Colonic mucosa (tissue), 4 donors: ENCODE results near the gene C11orf52. TPM values are rescaled to one million over a fixed set of nuclear protein-coding genes. Genes with fewer than 3 reads are reported as not detected.

ENCODE experiments used
- DNase-seq: peaks from one replicate; pipeline ENCODE4 v3.0.0-alpha.2; 2020
- H3K27ac ChIP-seq: fragments of 200-600 bp; one replicate; pipeline ENCODE4 v1.8.0; 2021
- H3K27me3 ChIP-seq: fragments of 200-600 bp; one replicate; pipeline ENCODE4 v1.8.0; 2021
- H3K36me3 ChIP-seq: fragments of 200-600 bp; one replicate; pipeline ENCODE4 v1.8.0; 2021
- H3K4me1 ChIP-seq: fragments of 200-600 bp; one replicate; pipeline ENCODE4 v1.8.0; 2021; ENCODE audit warnings: mild to moderate bottlenecking
- H3K4me3 ChIP-seq: fragments of 200-600 bp; one replicate; pipeline ENCODE4 v1.8.0; 2021
- H3K9ac ChIP-seq, 2 donors: one replicate each; pipeline ENCODE4 v1.7.0; 2013; ENCODE audit warnings: control low read depth in 2 of 2, low read depth in 2 of 2, low read length in 2 of 2
- H3K9me3 ChIP-seq: fragments of 200-600 bp; one replicate; pipeline ENCODE4 v1.8.0; 2021
- CTCF ChIP-seq: fragments of 200-600 bp; IDR thresholded peaks from one replicate; pipeline ENCODE4 v1.8.0; 2022; ENCODE audit warnings: antibody characterized with exemption, mild to moderate bottlenecking
- intact Hi-C: fragments of 100-400 bp; cut with DNase I; formaldehyde crosslinking; loops from one replicate; pipeline ENCODE4 v1.14.1; 2022
- total RNA-seq, 2 donors: library from RNA; stranded (reverse); fragmentation: NEBNext Ultra II Directional in 1 of 2; extraction: Animal tissue kit (Norgen Biotek cat#: 25700) in 1 of 2; gene quantifications; one replicate each; pipeline ENCODE4 v1.2.1, GENCODE V29; 2021
- donor health status: healthy.
- donor health status: DM: no; HTN: no; CAD: no.
- donor health status: DM: no; HTN: no; CAD: no.

Gene C11orf52
- total RNA-seq, 2 donors from 2014 or later = 7.3 to 8.8 TPM

DNA sequence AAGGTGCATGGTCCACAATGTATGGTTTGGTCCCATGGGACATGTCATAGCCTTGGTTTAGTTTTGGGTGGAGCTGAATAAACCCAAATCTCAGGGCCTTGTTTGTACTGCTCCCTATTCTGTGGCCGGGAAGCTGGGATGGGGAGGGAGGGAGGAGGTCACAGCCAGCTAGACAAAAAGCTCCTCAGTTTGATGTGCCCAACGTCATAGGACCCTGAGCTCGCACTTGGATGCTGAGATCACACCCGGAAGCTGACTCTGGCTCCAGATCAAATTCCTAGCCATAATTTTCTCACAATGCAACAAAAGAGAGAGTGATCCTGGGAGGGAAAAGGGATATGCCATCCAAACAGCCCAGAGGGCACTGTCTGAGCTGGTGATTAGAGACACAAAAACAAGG, 4.7 kb upstream of the C11orf52 start:
- intact Hi-C loops = no loop called here
- H3K9me3 ChIP-seq = no peaks in the 10 kb centered on the region
- no peaks in the 10 kb centered on the region for H3K36me3 ChIP-seq
- no peak for TF ChIP-seq CTCF
- DNase-seq = no peak
- peak overlapping the region; percentile 61 to 68 for H3K9ac ChIP-seq
- H3K27me3 ChIP-seq = no peaks in the 10 kb centered on the region
- H3K27ac ChIP-seq = peak overlapping the region; percentile 75
- H3K4me1 ChIP-seq = peaks cover 3% of the 10 kb centered on the region
- peak overlapping the region; percentile 19 for H3K4me3 ChIP-seq

GRCh38 chr11:111916768-111917167, 1.9 kb upstream of the C11orf52 start:
- Histone ChIP-seq H3K27ac (no peak overlapping the region), H3K4me3 (no peak overlapping the region), H3K4me1 (peaks cover 3% of the 10 kb centered on the region), H3K9me3 (no peaks in the 10 kb centered on the region), H3K36me3 (no peaks in the 10 kb centered on the region), H3K9ac (no peak overlapping the region), H3K27me3 (no peaks in the 10 kb centered on the region)
- DNase-seq = no peak
- no peak for TF ChIP-seq CTCF
- intact Hi-C loops = no loop called here

DNA sequence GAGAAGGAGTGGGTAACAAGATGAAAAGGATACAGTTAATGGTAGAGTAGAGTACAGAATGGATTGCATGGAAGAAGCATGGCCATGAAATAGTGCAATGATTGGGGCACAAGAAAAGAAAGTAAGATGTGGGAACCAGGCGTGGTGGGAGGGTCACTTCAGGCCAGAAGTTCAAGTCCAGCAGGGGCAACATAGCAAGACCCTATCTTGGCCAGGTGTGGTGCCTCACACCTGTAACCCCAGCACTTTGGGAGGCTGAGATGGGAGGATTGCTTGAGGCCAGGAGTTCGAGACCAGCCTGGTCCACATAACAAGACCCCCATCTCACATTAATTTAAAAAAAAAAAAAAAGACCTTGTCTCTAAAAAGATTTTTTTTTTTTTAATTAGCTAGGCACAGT, 1.4 kb upstream of the C11orf52 start:
- Histone ChIP-seq H3K9ac (no peak overlapping the region), H3K36me3 (no peaks in the 10 kb centered on the region), H3K27me3 (no peaks in the 10 kb centered on the region), H3K4me3 (no peak overlapping the region), H3K9me3 (no peaks in the 10 kb centered on the region), H3K4me1 (peaks cover 3% of the 10 kb centered on the region), H3K27ac (no peak overlapping the region)
- intact Hi-C loops = no loop called here
- DNase-seq = no peak
- TF ChIP-seq CTCF = no peak

- Histone ChIP-seq H3K4me1 (peaks cover 3% of the 10 kb centered on the region), H3K4me3 (no peak overlapping the region), H3K27ac (peak overlapping the region; percentile 89), H3K36me3 (no peaks in the 10 kb centered on the region), H3K9me3 (no peaks in the 10 kb centered on the region), H3K27me3 (no peaks in the 10 kb centered on the region), H3K9ac (no peak overlapping the region)
- TF ChIP-seq CTCF = no peak
- DNase-seq = no peak
- intact Hi-C loops = no loop called here
These were observed 925 bp upstream of the C11orf52 start for GRCh38 chr11:111917788-111918187.

- intact Hi-C loops = loop anchor here (5.0 kb wide), 1 partner anchor 39 kb away; no protein-coding TSS in a partner anchor
- no peak overlapping the region for H3K4me3 ChIP-seq
- no peak for TF ChIP-seq CTCF
- peaks cover 3% of the 10 kb centered on the region for H3K4me1 ChIP-seq
- no peaks in the 10 kb centered on the region for H3K9me3 ChIP-seq
- DNase-seq = no peak
- no peak overlapping the region for H3K27ac ChIP-seq
- no peaks in the 10 kb centered on the region for H3K27me3 ChIP-seq
- no peak overlapping the region for H3K9ac ChIP-seq
- no peaks in the 10 kb centered on the region for H3K36me3 ChIP-seq
These were observed 2.2 kb downstream of the C11orf52 start for GRCh38 chr11:111920908-111921307.
